ENCODE measurements around the gene PCNX4. TPM values are rescaled to one million over a fixed set of nuclear protein-coding genes. Genes with fewer than 3 reads are reported as not detected.

The PCNX4 gene
- total RNA-seq, 1 donor from 2014 or later, result 80.6 TPM

DNA sequence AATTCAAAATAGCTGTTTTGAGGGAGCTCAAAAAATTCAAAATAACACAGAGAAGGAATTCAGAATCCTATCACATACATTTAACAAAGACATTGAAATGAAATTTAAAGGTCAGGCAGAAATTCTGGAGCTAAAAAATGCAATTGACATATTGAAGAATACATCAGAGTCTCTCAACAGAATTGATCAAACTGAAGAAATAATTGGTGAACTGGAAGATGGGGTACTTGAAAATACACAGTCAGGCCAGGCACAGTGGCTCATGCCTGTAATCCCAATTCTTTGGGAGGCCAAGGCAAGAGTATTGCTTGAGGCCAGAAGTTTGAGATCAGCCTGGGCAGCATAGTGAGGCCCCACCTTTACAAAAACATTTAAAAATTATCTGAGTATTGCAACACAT is 107.6 kb downstream of the PCNX4 start:
- TF ChIP-seq, protein P1, sequence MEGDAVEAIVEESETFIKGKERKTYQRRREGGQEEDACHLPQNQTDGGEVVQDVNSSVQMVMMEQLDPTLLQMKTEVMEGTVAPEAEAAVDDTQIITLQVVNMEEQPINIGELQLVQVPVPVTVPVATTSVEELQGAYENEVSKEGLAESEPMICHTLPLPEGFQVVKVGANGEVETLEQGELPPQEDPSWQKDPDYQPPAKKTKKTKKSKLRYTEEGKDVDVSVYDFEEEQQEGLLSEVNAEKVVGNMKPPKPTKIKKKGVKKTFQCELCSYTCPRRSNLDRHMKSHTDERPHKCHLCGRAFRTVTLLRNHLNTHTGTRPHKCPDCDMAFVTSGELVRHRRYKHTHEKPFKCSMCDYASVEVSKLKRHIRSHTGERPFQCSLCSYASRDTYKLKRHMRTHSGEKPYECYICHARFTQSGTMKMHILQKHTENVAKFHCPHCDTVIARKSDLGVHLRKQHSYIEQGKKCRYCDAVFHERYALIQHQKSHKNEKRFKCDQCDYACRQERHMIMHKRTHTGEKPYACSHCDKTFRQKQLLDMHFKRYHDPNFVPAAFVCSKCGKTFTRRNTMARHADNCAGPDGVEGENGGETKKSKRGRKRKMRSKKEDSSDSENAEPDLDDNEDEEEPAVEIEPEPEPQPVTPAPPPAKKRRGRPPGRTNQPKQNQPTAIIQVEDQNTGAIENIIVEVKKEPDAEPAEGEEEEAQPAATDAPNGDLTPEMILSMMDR (IDR thresholded peaks at IDR 0.05; ENCODE audit: partially characterized antibody, unreplicated experiment), result no peak
- Mint-ChIP-seq H3K4me3 (ENCODE audit: unreplicated experiment) (no peak overlapping the region), H3K36me3 (ENCODE audit: unreplicated experiment) (peaks cover 12% of the 10 kb centered on the region), H3K9me3 (ENCODE audit: unreplicated experiment) (peaks cover 6% of the 10 kb centered on the region), H3K4me1 (ENCODE audit: low read depth, unreplicated experiment) (peaks cover 1% of the 10 kb centered on the region), H3K27ac (ENCODE audit: unreplicated experiment) (no peak overlapping the region), H3K27me3 (ENCODE audit: unreplicated experiment) (peaks cover 2% of the 10 kb centered on the region)
- DNase-seq, result no peak

DNA sequence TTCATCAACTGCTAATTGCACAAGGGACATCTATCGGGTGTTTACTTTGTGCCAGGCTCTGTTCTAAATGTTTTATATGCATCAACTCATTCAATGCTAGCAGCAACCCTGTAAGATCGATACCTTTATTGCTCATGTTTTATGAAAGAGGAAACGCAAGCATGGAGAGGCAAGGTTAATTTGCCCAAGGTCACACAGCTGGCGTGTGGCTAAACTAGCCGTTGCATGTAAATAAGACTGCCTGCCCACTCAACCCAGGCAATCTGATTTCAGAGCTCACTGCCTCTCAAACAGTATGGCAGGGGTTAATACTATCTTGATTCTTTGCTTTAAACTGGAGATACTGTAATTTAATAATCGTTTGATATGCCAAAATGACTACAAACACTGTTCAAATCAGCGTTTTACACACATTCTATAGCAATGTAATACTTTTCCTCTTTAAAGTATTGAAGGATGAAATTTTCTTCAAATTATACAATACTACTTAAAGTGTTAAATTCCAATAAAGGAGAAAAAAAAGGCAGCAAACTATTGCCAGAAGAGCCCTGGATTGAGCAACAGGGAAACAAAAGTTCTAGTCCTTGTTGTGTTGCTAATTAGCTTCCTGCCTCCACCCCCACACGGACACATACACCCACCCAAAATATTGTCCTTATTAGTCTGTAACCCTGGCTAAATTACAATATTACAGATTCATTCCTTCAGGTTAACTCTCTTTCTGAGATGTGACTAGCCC is 112.5 kb downstream of the PCNX4 start:
- H3K27me3 Mint-ChIP-seq (ENCODE audit: unreplicated experiment), result no peaks in the 10 kb centered on the region

DNA sequence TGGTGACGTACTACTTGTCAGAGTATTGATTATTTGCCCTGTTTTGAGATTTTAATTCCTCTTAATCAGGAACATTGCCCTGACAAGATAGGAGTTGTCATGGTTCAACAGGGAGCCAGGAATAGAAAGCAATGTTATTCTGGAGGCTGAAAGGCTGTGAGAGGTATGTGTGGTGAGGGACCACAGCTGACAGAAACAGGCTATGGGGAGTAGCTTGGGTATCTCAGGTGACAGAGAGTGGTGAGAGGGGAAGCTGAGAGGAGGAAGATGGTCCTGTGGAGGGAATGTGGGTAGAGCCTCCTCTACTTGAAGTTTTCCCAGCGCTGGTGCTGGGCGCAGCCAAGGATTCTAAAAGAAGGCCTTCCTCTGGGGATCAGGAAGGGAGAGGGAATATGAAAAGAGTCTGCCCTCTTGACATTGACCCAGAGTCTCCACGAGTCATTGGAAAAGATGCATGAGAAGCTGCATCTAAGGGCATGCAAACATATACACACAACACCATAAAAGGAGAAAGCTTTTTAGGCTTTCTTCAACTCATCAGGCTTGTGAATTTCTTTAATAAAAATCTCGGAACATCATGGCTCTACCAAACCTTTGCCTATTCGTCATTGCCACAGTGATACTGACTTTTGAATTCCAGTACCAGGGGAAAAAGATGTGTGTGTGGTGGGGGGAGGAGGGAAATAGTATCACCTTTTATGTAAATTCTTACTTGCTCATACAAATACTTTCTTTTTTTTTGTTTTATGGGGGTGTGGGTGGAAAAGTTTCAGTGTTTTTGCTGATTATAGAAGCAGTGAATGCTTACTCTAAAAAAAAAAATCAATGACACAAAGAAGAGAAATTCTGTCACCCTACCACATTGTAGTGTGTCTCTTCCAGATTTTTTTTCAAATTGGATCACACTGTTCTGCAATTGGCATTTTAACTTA is 113.4 kb downstream of the PCNX4 start:
- no peak for DNase-seq
- no peaks in the 10 kb centered on the region for H3K27me3 Mint-ChIP-seq (ENCODE audit: unreplicated experiment)
- peaks cover 2% of the 10 kb centered on the region for H3K9me3 Mint-ChIP-seq (ENCODE audit: unreplicated experiment)
- peaks cover 1% of the 10 kb centered on the region for H3K4me1 Mint-ChIP-seq (ENCODE audit: low read depth, unreplicated experiment)
- H3K36me3 Mint-ChIP-seq (ENCODE audit: unreplicated experiment), result no peaks in the 10 kb centered on the region
- H3K27ac Mint-ChIP-seq (ENCODE audit: unreplicated experiment), result peak overlapping the region; percentile 15
- TF ChIP-seq, protein P1 (IDR thresholded peaks at IDR 0.05; ENCODE audit: partially characterized antibody, unreplicated experiment), result no peak
- no peak overlapping the region for H3K4me3 Mint-ChIP-seq (ENCODE audit: unreplicated experiment)

More for the DNA sequence above, 112.5 kb downstream of the PCNX4 start:
- TF ChIP-seq, protein P1 (IDR thresholded peaks at IDR 0.05; ENCODE audit: partially characterized antibody, unreplicated experiment), result no peak
- peaks cover 1% of the 10 kb centered on the region for H3K4me1 Mint-ChIP-seq (ENCODE audit: low read depth, unreplicated experiment)
- H3K4me3 Mint-ChIP-seq (ENCODE audit: unreplicated experiment), result no peak overlapping the region
- peaks cover 6% of the 10 kb centered on the region for H3K9me3 Mint-ChIP-seq (ENCODE audit: unreplicated experiment)
- DNase-seq, result no peak
- no peak overlapping the region for H3K27ac Mint-ChIP-seq (ENCODE audit: unreplicated experiment)
- H3K36me3 Mint-ChIP-seq (ENCODE audit: unreplicated experiment), result peaks cover 7% of the 10 kb centered on the region

DNA sequence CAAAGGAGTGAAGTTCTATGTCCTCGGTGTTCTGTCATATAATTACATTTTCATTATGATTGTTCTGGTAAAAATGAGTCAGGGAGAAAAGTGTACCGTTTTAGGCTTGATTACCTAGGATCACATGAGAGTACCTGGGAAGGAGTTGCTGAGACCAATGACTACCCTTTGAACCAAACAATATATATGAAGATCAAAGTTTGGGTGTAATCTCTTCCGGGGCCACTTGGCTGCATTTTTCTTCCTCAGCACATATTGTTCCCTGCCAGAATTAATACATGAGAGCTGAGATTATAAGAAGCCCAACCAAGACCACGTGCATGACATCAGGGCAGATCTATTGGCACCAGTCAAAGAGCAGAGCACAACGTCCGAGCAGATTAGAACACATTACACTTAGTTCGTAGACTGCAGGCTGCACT is 114.5 kb downstream of the PCNX4 start:
- Mint-ChIP-seq H3K4me3 (ENCODE audit: unreplicated experiment) (no peak overlapping the region), H3K4me1 (ENCODE audit: low read depth, unreplicated experiment) (peaks cover 1% of the 10 kb centered on the region), H3K27me3 (ENCODE audit: unreplicated experiment) (no peaks in the 10 kb centered on the region), H3K36me3 (ENCODE audit: unreplicated experiment) (no peaks in the 10 kb centered on the region), H3K27ac (ENCODE audit: unreplicated experiment) (no peak overlapping the region), H3K9me3 (ENCODE audit: unreplicated experiment) (peaks cover 2% of the 10 kb centered on the region)
- no peak for DNase-seq
- TF ChIP-seq, protein P1 (IDR thresholded peaks at IDR 0.05; ENCODE audit: partially characterized antibody, unreplicated experiment), result no peak

Data from glutamatergic neuron (in vitro differentiated cells).